HepG2 (cell line): ENCODE measurements around the gene PTHLH. TPM values are rescaled to one million over a fixed set of nuclear protein-coding genes. Genes with fewer than 3 reads are reported as not detected.

Experiments used
- AGO1 ChIP-seq: fragments of 200-400 bp; formaldehyde crosslinking; IDR thresholded peaks from 2 replicates; pipeline ENCODE4 v1.6.1; 2017; ENCODE audit warnings: mild to moderate bottlenecking, low read depth, low read length, moderate library complexity; ENCODE audit not compliant: poor library complexity, severe bottlenecking
- CREB1 ChIP-seq, 2 experiments: fragments of 450-650 bp in 1 of 2; IDR thresholded peaks; 2 replicates each; pipeline ENCODE4 v1.6.1; 2016 to 2017; ENCODE audit warnings: control low read depth in 1 of 2, mild to moderate bottlenecking in 1 of 2, missing compliant biosample characterization in 1 of 2, missing genetic modification characterization in 1 of 2
- FOXK2 ChIP-seq: fragments of 450-650 bp; IDR thresholded peaks from 2 replicates; pipeline ENCODE4 v1.6.1; 2016
- GLI4 ChIP-seq: sonication (generic); formaldehyde crosslinking; IDR thresholded peaks from 2 replicates; pipeline ENCODE4 v1.5.1; 2020; ENCODE audit warnings: missing genetic modification reagents, mild to moderate bottlenecking, moderate library complexity, borderline replicate concordance
- HDAC1 ChIP-seq: sonication (generic); formaldehyde crosslinking; IDR thresholded peaks from 2 replicates; pipeline ENCODE4 v1.5.1; 2020; ENCODE audit warnings: mild to moderate bottlenecking, missing genetic modification reagents
- MIER3 ChIP-seq: IDR thresholded peaks from 2 replicates; pipeline ENCODE4 v1.6.1; 2016; ENCODE audit warnings: missing compliant biosample characterization, borderline replicate concordance
- MLLT10 ChIP-seq: sonication (generic); formaldehyde crosslinking; IDR thresholded peaks from 2 replicates; pipeline ENCODE4 v1.4.0; 2020; ENCODE audit warnings: missing genetic modification reagents
- NBN ChIP-seq: fragments of 450-650 bp; conservative IDR thresholded peaks from 2 replicates; pipeline ENCODE4 v1.6.1; 2017
- RBFOX2 ChIP-seq: fragments of 200-400 bp; formaldehyde crosslinking; IDR thresholded peaks from 2 replicates; pipeline ENCODE4 v1.6.1; 2017; ENCODE audit warnings: low read depth, mild to moderate bottlenecking, low read length
- ZNF136 ChIP-seq: sonication (generic); formaldehyde crosslinking; IDR thresholded peaks from 2 replicates; pipeline ENCODE4 v1.8.1; 2022; ENCODE audit warnings: low read depth, mild to moderate bottlenecking, moderate library complexity, missing genetic modification reagents
- ZNF17 ChIP-seq: sonication (generic); formaldehyde crosslinking; IDR thresholded peaks from 2 replicates; pipeline ENCODE4 v1.5.0; 2020; ENCODE audit warnings: mild to moderate bottlenecking, missing genetic modification reagents
- ZNF292 ChIP-seq: sonication (generic); formaldehyde crosslinking; IDR thresholded peaks from 2 replicates; pipeline ENCODE4 v1.8.1; 2022; ENCODE audit warnings: mild to moderate bottlenecking, low read depth, missing genetic modification reagents, borderline replicate concordance
- ZNF781 ChIP-seq: sonication (generic); formaldehyde crosslinking; IDR thresholded peaks from 2 replicates; pipeline ENCODE4 v1.5.1; 2020; ENCODE audit warnings: borderline replicate concordance, mild to moderate bottlenecking, missing genetic modification reagents; ENCODE audit errors: not compliant biosample characterization
- ZZZ3 ChIP-seq: sonication (generic); formaldehyde crosslinking; IDR thresholded peaks from 2 replicates; pipeline ENCODE4 v1.4.0; 2020; ENCODE audit warnings: missing genetic modification reagents, mild to moderate bottlenecking, borderline replicate concordance
- polyA plus RNA-seq, 8 experiments: library from polyadenylated mRNA; depleted of rRNA in 3 of 8; stranded (reverse) in 7 of 8; unstranded in 1 of 8; fragments of >200 nt; fragmentation: Illumina TruSeq in 4 of 8; extraction: Trizol in 4 of 8; gene quantifications; 2 replicates each; pipeline versions ENCODE4 v1.2.1 to v1.2.3, GENCODE V29; 2011 to 2016; ENCODE audit warnings: low read depth in 4 of 8, missing spikeins in 1 of 8, mixed read lengths in 1 of 8; ENCODE audit not compliant: insufficient read depth in 1 of 8
- total RNA-seq, 5 experiments: library from RNA; depleted of rRNA; stranded (reverse); fragments of >200 nt; fragmentation: Illumina TruSeq; extraction: Trizol; gene quantifications; 2 replicates each; pipeline ENCODE4 v1.2.3, GENCODE V29; 2016; ENCODE audit warnings: low read depth in 1 of 5
- TF ChIP-seq, protein P1 (sequence below): sonication (generic); formaldehyde crosslinking; IDR thresholded peaks from 2 replicates; pipeline ENCODE4; 2020; ENCODE audit warnings: missing genetic modification reagents, mild to moderate bottlenecking, borderline replicate concordance
- TF ChIP-seq, protein P2 (sequence below): IDR thresholded peaks from 2 replicates; pipeline ENCODE4 v1.6.1; 2016; ENCODE audit warnings: mild to moderate bottlenecking
- TF ChIP-seq, protein P3 (sequence below): sonication (generic); formaldehyde crosslinking; IDR thresholded peaks from 2 replicates; pipeline ENCODE4 v1.4.0; 2020; ENCODE audit warnings: missing genetic modification reagents, borderline replicate concordance
- TF ChIP-seq, protein P4 (sequence below): sonication (generic); formaldehyde crosslinking; IDR thresholded peaks from 2 replicates; pipeline ENCODE4 v1.5.0; 2020; ENCODE audit warnings: mild to moderate bottlenecking, missing genetic modification reagents, moderate library complexity
- TF ChIP-seq, protein P5 (sequence below): IDR thresholded peaks from 2 replicates; pipeline ENCODE4 v1.6.1; 2012; ENCODE audit warnings: low read length, improper control_type of control experiment

Gene PTHLH
- total and polyA plus RNA-seq, 2 of the 13 experiments (the other 11 are each of a cell fraction or from before 2014, with no cell fraction given), result 0.22 TPM; not detected in 1

DNA sequence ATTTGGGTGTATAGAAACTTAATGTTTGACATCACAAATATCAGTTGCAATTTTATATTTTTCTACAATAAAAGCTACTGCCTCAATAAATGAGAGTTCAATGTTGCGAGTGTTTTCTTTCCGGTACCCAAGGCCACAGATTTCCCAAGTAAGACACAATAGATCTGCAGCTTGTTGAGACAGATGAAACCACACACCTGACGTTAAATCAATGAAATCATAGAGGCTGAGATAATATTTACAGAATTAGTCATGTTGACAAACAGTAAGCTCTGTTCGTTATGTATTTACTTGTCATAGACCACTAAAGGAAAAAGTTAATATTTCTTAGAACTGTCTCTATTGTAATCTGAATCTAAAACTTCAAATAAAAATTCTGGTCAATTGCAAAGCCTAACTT lies 49.2 kb upstream of the PTHLH start (continued):
- TF ChIP-seq, protein P1, sequence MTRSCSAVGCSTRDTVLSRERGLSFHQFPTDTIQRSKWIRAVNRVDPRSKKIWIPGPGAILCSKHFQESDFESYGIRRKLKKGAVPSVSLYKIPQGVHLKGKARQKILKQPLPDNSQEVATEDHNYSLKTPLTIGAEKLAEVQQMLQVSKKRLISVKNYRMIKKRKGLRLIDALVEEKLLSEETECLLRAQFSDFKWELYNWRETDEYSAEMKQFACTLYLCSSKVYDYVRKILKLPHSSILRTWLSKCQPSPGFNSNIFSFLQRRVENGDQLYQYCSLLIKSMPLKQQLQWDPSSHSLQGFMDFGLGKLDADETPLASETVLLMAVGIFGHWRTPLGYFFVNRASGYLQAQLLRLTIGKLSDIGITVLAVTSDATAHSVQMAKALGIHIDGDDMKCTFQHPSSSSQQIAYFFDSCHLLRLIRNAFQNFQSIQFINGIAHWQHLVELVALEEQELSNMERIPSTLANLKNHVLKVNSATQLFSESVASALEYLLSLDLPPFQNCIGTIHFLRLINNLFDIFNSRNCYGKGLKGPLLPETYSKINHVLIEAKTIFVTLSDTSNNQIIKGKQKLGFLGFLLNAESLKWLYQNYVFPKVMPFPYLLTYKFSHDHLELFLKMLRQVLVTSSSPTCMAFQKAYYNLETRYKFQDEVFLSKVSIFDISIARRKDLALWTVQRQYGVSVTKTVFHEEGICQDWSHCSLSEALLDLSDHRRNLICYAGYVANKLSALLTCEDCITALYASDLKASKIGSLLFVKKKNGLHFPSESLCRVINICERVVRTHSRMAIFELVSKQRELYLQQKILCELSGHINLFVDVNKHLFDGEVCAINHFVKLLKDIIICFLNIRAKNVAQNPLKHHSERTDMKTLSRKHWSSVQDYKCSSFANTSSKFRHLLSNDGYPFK (CRISPR knock-in tag), result no peak
- TF ChIP-seq, protein P2, sequence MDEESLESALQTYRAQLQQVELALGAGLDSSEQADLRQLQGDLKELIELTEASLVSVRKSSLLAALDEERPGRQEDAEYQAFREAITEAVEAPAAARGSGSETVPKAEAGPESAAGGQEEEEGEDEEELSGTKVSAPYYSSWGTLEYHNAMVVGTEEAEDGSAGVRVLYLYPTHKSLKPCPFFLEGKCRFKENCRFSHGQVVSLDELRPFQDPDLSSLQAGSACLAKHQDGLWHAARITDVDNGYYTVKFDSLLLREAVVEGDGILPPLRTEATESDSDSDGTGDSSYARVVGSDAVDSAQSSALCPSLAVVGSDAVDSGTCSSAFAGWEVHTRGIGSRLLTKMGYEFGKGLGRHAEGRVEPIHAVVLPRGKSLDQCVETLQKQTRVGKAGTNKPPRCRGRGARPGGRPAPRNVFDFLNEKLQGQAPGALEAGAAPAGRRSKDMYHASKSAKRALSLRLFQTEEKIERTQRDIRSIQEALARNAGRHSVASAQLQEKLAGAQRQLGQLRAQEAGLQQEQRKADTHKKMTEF (CRISPR knock-in tag), result peak; percentile 69
- no peak for TF ChIP-seq AGO1
- TF ChIP-seq CREB1 (IDR thresholded peaks at IDR 0.05), result 0 out of 2 replicates have a peak, but pooled peaks have one; percentile 39
- peak; percentile 34; the same call in 1 of the 2 replicates for TF ChIP-seq CREB1 (CRISPR knock-in tag; IDR thresholded peaks at IDR 0.05)
- TF ChIP-seq, protein P3, sequence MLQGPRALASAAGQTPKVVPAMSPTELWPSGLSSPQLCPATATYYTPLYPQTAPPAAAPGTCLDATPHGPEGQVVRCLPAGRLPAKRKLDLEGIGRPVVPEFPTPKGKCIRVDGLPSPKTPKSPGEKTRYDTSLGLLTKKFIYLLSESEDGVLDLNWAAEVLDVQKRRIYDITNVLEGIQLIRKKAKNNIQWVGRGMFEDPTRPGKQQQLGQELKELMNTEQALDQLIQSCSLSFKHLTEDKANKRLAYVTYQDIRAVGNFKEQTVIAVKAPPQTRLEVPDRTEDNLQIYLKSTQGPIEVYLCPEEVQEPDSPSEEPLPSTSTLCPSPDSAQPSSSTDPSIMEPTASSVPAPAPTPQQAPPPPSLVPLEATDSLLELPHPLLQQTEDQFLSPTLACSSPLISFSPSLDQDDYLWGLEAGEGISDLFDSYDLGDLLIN (CRISPR knock-in tag), result no peak
- no peak for TF ChIP-seq FOXK2
- TF ChIP-seq, protein P4, sequence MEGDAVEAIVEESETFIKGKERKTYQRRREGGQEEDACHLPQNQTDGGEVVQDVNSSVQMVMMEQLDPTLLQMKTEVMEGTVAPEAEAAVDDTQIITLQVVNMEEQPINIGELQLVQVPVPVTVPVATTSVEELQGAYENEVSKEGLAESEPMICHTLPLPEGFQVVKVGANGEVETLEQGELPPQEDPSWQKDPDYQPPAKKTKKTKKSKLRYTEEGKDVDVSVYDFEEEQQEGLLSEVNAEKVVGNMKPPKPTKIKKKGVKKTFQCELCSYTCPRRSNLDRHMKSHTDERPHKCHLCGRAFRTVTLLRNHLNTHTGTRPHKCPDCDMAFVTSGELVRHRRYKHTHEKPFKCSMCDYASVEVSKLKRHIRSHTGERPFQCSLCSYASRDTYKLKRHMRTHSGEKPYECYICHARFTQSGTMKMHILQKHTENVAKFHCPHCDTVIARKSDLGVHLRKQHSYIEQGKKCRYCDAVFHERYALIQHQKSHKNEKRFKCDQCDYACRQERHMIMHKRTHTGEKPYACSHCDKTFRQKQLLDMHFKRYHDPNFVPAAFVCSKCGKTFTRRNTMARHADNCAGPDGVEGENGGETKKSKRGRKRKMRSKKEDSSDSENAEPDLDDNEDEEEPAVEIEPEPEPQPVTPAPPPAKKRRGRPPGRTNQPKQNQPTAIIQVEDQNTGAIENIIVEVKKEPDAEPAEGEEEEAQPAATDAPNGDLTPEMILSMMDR, result no peak
- no peak for TF ChIP-seq ZNF292 (CRISPR knock-in tag)
- no peak for TF ChIP-seq GLI4 (CRISPR knock-in tag)
- TF ChIP-seq MIER3 (CRISPR knock-in tag), result no peak
- TF ChIP-seq ZNF781, result no peak
- TF ChIP-seq NBN, result no peak
- no peak for TF ChIP-seq ZNF17 (CRISPR knock-in tag)
- TF ChIP-seq ZNF136 (CRISPR knock-in tag), result no peak
- TF ChIP-seq, protein P5, sequence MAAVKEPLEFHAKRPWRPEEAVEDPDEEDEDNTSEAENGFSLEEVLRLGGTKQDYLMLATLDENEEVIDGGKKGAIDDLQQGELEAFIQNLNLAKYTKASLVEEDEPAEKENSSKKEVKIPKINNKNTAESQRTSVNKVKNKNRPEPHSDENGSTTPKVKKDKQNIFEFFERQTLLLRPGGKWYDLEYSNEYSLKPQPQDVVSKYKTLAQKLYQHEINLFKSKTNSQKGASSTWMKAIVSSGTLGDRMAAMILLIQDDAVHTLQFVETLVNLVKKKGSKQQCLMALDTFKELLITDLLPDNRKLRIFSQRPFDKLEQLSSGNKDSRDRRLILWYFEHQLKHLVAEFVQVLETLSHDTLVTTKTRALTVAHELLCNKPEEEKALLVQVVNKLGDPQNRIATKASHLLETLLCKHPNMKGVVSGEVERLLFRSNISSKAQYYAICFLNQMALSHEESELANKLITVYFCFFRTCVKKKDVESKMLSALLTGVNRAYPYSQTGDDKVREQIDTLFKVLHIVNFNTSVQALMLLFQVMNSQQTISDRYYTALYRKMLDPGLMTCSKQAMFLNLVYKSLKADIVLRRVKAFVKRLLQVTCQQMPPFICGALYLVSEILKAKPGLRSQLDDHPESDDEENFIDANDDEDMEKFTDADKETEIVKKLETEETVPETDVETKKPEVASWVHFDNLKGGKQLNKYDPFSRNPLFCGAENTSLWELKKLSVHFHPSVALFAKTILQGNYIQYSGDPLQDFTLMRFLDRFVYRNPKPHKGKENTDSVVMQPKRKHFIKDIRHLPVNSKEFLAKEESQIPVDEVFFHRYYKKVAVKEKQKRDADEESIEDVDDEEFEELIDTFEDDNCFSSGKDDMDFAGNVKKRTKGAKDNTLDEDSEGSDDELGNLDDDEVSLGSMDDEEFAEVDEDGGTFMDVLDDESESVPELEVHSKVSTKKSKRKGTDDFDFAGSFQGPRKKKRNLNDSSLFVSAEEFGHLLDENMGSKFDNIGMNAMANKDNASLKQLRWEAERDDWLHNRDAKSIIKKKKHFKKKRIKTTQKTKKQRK, result no peak
- TF ChIP-seq HDAC1, result peak; percentile 41; the same call in 1 of the 2 replicates
- no peak for TF ChIP-seq ZZZ3 (CRISPR knock-in tag)
- TF ChIP-seq MLLT10, result no peak
- no peak for TF ChIP-seq RBFOX2
